Measurements from ENCODE around the gene COX18. TPM values are rescaled to one million over a fixed set of nuclear protein-coding genes. Genes with fewer than 3 reads are reported as not detected.

The COX18 gene
- 10 to 100 TPM; 22.7 to 24.5 TPM for total RNA-seq

DNA sequence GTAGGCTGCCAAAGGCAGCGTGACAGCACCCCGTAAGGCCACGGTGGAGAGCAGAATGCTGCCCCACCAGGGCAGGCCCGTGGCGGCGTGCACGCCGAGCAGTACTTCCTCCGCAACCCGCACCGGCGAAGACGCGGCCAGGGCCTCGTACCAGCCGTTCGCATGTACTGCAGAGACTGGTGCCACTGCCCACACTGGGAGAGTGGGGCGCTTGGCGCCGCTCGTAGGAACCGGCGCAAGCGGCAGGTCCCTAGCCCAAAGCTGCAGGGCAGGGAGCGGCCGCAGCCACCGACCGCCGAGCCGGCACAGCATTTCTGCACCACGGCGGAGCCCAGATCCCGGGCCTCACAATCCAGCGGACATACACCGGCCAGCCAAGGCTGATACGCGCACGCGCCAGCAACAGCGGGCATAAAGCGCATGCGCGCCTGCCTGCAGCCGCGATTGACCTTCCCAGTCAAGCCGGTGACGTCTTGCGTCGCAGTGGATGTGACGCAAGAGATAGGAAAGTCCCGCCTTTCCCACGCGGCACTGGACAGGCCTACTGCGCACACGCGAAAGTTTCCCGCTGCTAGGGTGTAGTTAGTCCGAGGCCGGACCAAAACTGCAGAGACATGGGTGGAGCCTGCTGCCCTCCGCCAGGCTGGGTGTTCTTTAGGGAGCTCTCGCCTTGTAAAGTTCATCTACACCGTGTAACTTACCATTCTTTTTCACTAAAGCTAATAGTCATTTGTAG is at the start of gene COX18:
Gene COX18 (minus strand): TSS at position 379 of the 736 bp plus-strand sequence. CDS start 67 bp downstream, at position 312.
- no peaks in the 10 kb centered on the region for H3K27me3 Mint-ChIP-seq
- no peaks in the 10 kb centered on the region for H3K9me3 Mint-ChIP-seq
- H3K4me1 Mint-ChIP-seq: peaks cover 44% of the 10 kb centered on the region
- DNase-seq: peak; percentile 94
- peak within 1 kb of the TSS; percentile 80 for H3K4me3 Mint-ChIP-seq
- peaks cover 17% of the 10 kb centered on the region for H3K36me3 Mint-ChIP-seq
- H3K27ac Mint-ChIP-seq: peak within 1 kb of the TSS; percentile 99

GRCh38 chr4:73109493-73109892 is 40.0 kb upstream of the COX18 start:
- Mint-ChIP-seq H3K27ac (no peak overlapping the region), H3K4me3 (no peak overlapping the region), H3K27me3 (no peaks in the 10 kb centered on the region), H3K4me1 (peaks cover 17% of the 10 kb centered on the region), H3K36me3 (peaks cover 20% of the 10 kb centered on the region), H3K9me3 (no peaks in the 10 kb centered on the region)
- DNase-seq: no peak

- Mint-ChIP-seq H3K36me3 (peaks cover 24% of the 10 kb centered on the region), H3K4me1 (peaks cover 20% of the 10 kb centered on the region), H3K9me3 (no peaks in the 10 kb centered on the region), H3K27ac (no peak overlapping the region), H3K4me3 (no peak overlapping the region), H3K27me3 (no peaks in the 10 kb centered on the region)
- no peak for DNase-seq
Measured at GRCh38 chr4:73104695-73105094, 35.2 kb upstream of the COX18 start.

DNA sequence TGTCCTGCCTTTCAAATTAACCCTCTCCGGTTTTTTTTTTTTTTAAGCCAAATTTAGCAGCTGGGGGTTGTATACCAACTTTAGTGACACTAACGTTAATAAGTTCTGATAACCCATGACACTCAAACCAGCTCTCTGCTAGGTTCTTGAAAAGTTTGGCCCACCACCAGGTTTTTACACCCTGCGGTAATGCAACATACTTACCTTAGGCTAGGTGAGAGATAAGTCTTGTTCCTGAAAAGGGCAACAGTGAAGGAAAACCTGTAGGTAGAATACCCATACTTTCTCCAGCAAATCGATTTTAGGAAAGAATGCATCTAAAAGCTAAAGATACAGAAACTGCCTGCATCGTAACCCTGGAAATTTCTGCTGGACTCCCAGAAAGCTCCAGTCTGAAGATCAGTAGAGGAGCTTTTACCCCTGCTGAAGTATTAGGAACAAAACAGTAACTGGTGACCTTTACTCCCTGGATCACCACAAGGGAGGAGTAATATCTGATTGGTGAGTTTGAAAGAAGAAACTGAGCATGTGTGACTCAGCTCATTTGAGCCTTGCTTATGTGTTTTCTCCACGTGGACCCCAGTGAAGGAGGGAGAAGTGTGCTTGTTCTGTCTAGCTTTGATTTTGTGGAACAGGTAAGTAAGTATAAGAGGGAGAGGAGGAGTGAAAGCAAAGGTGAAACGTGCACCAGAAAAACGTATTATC is 34.4 kb upstream of the COX18 start:
- DNase-seq: no peak
- H3K27ac Mint-ChIP-seq: peak overlapping the region; percentile 70
- H3K4me3 Mint-ChIP-seq: peak overlapping the region; percentile 30
- H3K36me3 Mint-ChIP-seq: peaks cover 29% of the 10 kb centered on the region
- no peaks in the 10 kb centered on the region for H3K9me3 Mint-ChIP-seq
- H3K27me3 Mint-ChIP-seq: no peaks in the 10 kb centered on the region
- H3K4me1 Mint-ChIP-seq: peaks cover 20% of the 10 kb centered on the region

- no peak for DNase-seq
- no peak overlapping the region for H3K4me3 Mint-ChIP-seq
- peaks cover 17% of the 10 kb centered on the region for H3K36me3 Mint-ChIP-seq
- H3K4me1 Mint-ChIP-seq: peaks cover 2% of the 10 kb centered on the region
- peak overlapping the region; percentile 42 for H3K27ac Mint-ChIP-seq
- no peaks in the 10 kb centered on the region for H3K9me3 Mint-ChIP-seq
- no peaks in the 10 kb centered on the region for H3K27me3 Mint-ChIP-seq
Measured at GRCh38 chr4:73099143-73099542, 29.6 kb upstream of the COX18 start.

- Mint-ChIP-seq H3K27ac (peak overlapping the region; percentile 34), H3K4me3 (no peak overlapping the region)
Measured at GRCh38 chr4:73098713-73099112, 29.2 kb upstream of the COX18 start.

DNA sequence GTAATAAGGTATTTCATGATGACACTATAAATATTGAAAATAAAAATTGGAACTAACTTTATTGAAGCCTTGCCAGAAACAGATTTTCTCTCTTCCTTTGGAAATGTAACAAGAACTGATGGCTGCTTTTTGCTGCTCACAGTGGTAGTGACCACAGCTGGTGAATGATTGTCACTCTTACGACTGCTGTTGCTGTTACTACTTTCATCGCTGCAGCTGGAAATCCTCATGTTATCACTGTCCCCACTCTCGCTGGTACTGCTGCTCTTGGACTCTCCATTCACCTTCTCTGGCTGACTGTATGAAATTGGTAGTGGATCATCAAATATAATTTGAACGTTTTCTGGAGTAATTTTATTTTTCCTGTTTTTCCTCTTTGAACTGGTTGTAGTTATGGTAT is 28.5 kb upstream of the COX18 start:
- H3K9me3 Mint-ChIP-seq: no peaks in the 10 kb centered on the region
- H3K4me3 Mint-ChIP-seq: no peak overlapping the region
- H3K27me3 Mint-ChIP-seq: no peaks in the 10 kb centered on the region
- H3K36me3 Mint-ChIP-seq: peaks cover 16% of the 10 kb centered on the region
- H3K4me1 Mint-ChIP-seq: no peaks in the 10 kb centered on the region
- H3K27ac Mint-ChIP-seq: no peak overlapping the region
- DNase-seq: no peak

More at GRCh38 chr4:73098713-73099112, 29.2 kb upstream of the COX18 start:
- no peaks in the 10 kb centered on the region for H3K4me1 Mint-ChIP-seq
- peaks cover 16% of the 10 kb centered on the region for H3K36me3 Mint-ChIP-seq
- H3K9me3 Mint-ChIP-seq: no peaks in the 10 kb centered on the region
- no peak for DNase-seq
- no peaks in the 10 kb centered on the region for H3K27me3 Mint-ChIP-seq

GRCh38 chr4:73092868-73093267 is 23.4 kb upstream of the COX18 start:
- H3K27me3 Mint-ChIP-seq: no peaks in the 10 kb centered on the region
- H3K27ac Mint-ChIP-seq: no peak overlapping the region
- no peak for DNase-seq
- H3K36me3 Mint-ChIP-seq: peaks cover 20% of the 10 kb centered on the region
- peaks cover 2% of the 10 kb centered on the region for H3K4me1 Mint-ChIP-seq
- no peaks in the 10 kb centered on the region for H3K9me3 Mint-ChIP-seq
- H3K4me3 Mint-ChIP-seq: no peak overlapping the region

DNA sequence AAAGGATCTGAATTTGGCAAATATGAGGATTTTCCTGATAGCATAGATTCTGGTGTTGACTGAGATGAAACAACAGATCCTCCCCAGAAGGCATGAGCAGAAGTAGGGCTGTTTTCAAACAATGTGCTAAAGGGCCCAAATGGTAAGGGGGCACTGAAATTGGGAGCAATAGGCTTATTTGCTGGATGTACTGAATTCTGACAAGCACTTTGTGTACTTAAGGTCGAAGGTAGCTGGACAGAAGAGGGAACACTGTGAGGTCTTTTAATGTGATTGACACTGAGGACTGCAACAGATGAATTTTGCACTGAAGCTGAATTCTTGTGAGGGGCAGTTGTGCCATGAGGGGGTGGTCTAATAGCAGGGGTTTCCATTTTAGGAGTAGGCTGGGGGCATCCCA is 21.2 kb upstream of the COX18 start:
- H3K27ac Mint-ChIP-seq: peak overlapping the region; percentile 6
- peaks cover 14% of the 10 kb centered on the region for H3K4me1 Mint-ChIP-seq
- peaks cover 2% of the 10 kb centered on the region for H3K9me3 Mint-ChIP-seq
- H3K4me3 Mint-ChIP-seq: no peak overlapping the region
- no peaks in the 10 kb centered on the region for H3K27me3 Mint-ChIP-seq
- DNase-seq: no peak
- peaks cover 28% of the 10 kb centered on the region for H3K36me3 Mint-ChIP-seq

DNA sequence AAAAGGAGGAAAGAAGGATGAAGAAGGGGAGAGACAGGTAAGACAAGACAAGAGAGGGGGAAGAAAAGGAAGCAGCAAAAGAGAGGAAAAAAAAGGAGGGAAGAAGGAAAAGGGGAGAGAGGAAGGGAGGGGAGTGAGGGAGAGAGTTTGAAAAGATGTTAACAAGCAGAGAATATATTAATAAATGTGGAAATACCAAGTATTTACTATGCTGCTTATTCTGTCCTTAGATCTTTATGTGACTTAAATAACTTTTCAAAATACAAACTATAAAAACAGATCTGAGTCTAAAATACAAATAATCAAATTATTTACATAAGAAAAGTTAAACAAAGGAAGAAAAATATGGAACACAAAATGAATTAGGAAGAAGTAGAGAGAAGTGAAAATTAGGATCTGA is 18.4 kb upstream of the COX18 start:
- peaks cover 2% of the 10 kb centered on the region for H3K9me3 Mint-ChIP-seq
- no peak for DNase-seq
- H3K36me3 Mint-ChIP-seq: peaks cover 30% of the 10 kb centered on the region

DNA sequence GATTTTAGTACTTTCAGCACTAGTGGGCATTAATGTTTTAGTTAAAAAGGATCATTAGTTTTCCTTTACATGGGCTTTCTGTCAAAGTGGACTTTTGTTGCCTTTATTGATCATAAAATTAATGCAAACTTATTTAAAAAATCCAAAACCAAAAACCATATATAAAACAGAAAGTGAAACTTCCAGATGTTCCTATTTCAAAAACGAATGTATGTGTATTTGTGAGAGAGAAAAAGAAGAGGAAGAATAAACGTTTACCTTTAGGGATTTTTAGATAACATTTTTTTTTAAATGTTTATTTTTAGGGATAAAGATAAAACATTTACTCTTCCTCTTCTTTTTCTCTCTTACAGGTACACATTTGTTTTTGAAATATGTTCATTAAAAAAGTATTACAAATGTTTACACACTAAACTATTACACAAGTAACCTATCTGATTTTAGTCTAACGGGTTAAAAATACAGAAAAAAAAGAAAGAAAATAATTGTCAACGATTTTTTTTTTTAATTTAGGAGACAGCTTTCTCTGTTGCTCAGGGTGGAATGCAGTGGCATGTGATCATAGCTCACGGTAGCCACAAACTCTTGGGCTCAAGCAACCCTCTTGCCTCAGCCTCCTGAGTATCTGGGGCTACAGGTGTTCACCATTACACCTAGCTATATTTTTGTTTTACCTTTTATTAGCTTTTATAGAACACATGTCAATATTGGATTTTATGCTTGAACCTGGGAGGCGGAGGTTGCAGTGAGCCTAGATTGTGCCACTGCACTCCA is 16.8 kb upstream of the COX18 start:
- Mint-ChIP-seq H3K36me3 (peaks cover 29% of the 10 kb centered on the region), H3K27ac (no peak overlapping the region), H3K9me3 (peaks cover 2% of the 10 kb centered on the region), H3K27me3 (no peaks in the 10 kb centered on the region), H3K4me3 (peak overlapping the region; percentile 40), H3K4me1 (peaks cover 14% of the 10 kb centered on the region)
- no peak for DNase-seq

More for the DNA sequence above, 18.4 kb upstream of the COX18 start:
- no peak overlapping the region for H3K27ac Mint-ChIP-seq
- no peak overlapping the region for H3K4me3 Mint-ChIP-seq
- peaks cover 14% of the 10 kb centered on the region for H3K4me1 Mint-ChIP-seq
- no peaks in the 10 kb centered on the region for H3K27me3 Mint-ChIP-seq

DNA sequence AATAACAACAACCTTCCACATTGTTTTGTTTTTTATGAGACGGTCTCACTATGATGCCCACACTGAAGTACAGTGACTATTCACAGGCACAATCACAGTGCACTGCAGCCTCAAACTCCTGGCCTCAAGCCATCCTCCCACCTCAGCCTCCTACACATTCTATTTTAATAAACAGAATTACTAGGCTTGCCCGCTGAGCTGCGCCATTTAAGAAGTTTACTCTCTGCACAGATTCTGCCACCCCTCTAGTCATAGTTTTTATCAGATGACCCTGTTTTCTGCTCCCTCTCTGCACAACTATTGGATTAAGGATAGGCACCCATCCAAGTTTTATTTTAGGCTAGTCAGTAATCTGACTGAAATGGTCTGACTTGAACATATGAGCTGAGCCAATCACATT is 11.3 kb upstream of the COX18 start:
- Mint-ChIP-seq H3K36me3 (peaks cover 28% of the 10 kb centered on the region), H3K4me3 (no peak overlapping the region), H3K4me1 (no peaks in the 10 kb centered on the region), H3K9me3 (no peaks in the 10 kb centered on the region), H3K27ac (peak overlapping the region; percentile 0), H3K27me3 (no peaks in the 10 kb centered on the region)
- DNase-seq: no peak

- H3K4me1 Mint-ChIP-seq: peaks cover 7% of the 10 kb centered on the region
- peaks cover 20% of the 10 kb centered on the region for H3K36me3 Mint-ChIP-seq
- no peaks in the 10 kb centered on the region for H3K27me3 Mint-ChIP-seq
- H3K9me3 Mint-ChIP-seq: no peaks in the 10 kb centered on the region
- H3K27ac Mint-ChIP-seq: peak overlapping the region; percentile 21
- no peak for DNase-seq
- H3K4me3 Mint-ChIP-seq: no peak overlapping the region
Measured at GRCh38 chr4:73075832-73076231, 6.3 kb upstream of the COX18 start.

- Mint-ChIP-seq H3K27ac (peak overlapping the region; percentile 99), H3K4me3 (peak overlapping the region; percentile 80), H3K4me1 (peaks cover 39% of the 10 kb centered on the region), H3K36me3 (peaks cover 15% of the 10 kb centered on the region), H3K27me3 (no peaks in the 10 kb centered on the region), H3K9me3 (no peaks in the 10 kb centered on the region)
- DNase-seq: no peak
Measured at GRCh38 chr4:73070074-73070390, 516 bp upstream of the COX18 start.

All from activated naive CD8-positive, alpha-beta T cell treated with anti-CD3 and anti-CD28 coated beads for 36 hours (primary cell).